H9 (cell line): Measurements from ENCODE around the gene ZP1. TPM values are rescaled to one million over a fixed set of nuclear protein-coding genes. Genes with fewer than 3 reads are reported as not detected.
A peak's percentile ranks its signal among the peaks of the same experiment; 100 is the strongest.

ENCODE experiments used
- DNase-seq: peaks from one replicate; pipeline ENCODE4 v3.0.0-alpha.2; 2017
- H2AFZ ChIP-seq: one replicate; pipeline ENCODE4 v1.6.1; 2013; ENCODE audit warnings: mild to moderate bottlenecking, low read length, control low read depth, moderate library complexity
- H2AK5ac ChIP-seq: 2 replicates; pipeline ENCODE4 v1.6.1; 2013; ENCODE audit warnings: low read length, control low read depth, mixed read lengths; ENCODE audit not compliant: insufficient read length
- H2BK120ac ChIP-seq: one replicate; pipeline ENCODE4 v1.6.1; 2013; ENCODE audit warnings: low read depth, mild to moderate bottlenecking, low read length, control low read depth, inconsistent platforms; ENCODE audit not compliant: poor library complexity, severe bottlenecking
- H2BK12ac ChIP-seq: 2 replicates; pipeline ENCODE4 v1.6.1; 2013; ENCODE audit warnings: low read length, control low read depth, mixed read lengths, low read depth; ENCODE audit not compliant: insufficient read length
- H2BK15ac ChIP-seq: 2 replicates; pipeline ENCODE4 v1.6.1; 2013; ENCODE audit warnings: low read depth, low read length, control low read depth
- H2BK20ac ChIP-seq: one replicate; pipeline ENCODE4 v1.6.1; 2013; ENCODE audit warnings: low read depth, mild to moderate bottlenecking, low read length, control low read depth, inconsistent platforms; ENCODE audit not compliant: poor library complexity, severe bottlenecking
- H2BK5ac ChIP-seq: 2 replicates; pipeline ENCODE4 v1.6.1; 2013; ENCODE audit warnings: low read length, control low read depth, mixed read lengths; ENCODE audit not compliant: insufficient read length
- H3K14ac ChIP-seq: 2 replicates; pipeline ENCODE4 v1.6.1; 2013; ENCODE audit warnings: low read length, control low read depth; ENCODE audit not compliant: insufficient read depth
- H3K18ac ChIP-seq: 2 replicates; pipeline ENCODE4 v1.6.1; 2013; ENCODE audit warnings: low read depth, mild to moderate bottlenecking, mixed read lengths, low read length, control low read depth; ENCODE audit not compliant: insufficient read length
- H3K23ac ChIP-seq: 2 replicates; pipeline ENCODE4 v1.6.1; 2013; ENCODE audit warnings: low read length, control low read depth, mixed read lengths, low read depth; ENCODE audit not compliant: insufficient read length
- H3K23me2 ChIP-seq: 2 replicates; pipeline ENCODE4 v1.6.1; 2013; ENCODE audit warnings: low read depth, mild to moderate bottlenecking, mixed read lengths, low read length, control low read depth; ENCODE audit not compliant: insufficient read length, poor library complexity, severe bottlenecking
- H3K27ac ChIP-seq: 2 replicates; pipeline ENCODE4 v1.5.1; 2013; ENCODE audit warnings: low read length, control low read depth, mixed read lengths, low read depth; ENCODE audit not compliant: insufficient read length
- H3K27me3 ChIP-seq: 2 replicates; pipeline ENCODE4 v1.6.1; 2013; ENCODE audit warnings: low read length, control low read depth, inconsistent platforms; ENCODE audit not compliant: insufficient read depth
- H3K4ac ChIP-seq: 2 replicates; pipeline ENCODE4 v1.6.1; 2013; ENCODE audit warnings: low read depth, mild to moderate bottlenecking, control low read depth, inconsistent platforms, low read length, moderate library complexity
- H3K4me1 ChIP-seq: 2 replicates; pipeline ENCODE4 v1.6.1; 2013; ENCODE audit warnings: low read length, control low read depth, inconsistent platforms; ENCODE audit not compliant: insufficient read depth
- H3K4me2 ChIP-seq: 2 replicates; pipeline ENCODE4 v1.6.1; 2013; ENCODE audit warnings: low read length, control low read depth, mixed read lengths; ENCODE audit not compliant: insufficient read length, insufficient read depth
- H3K56ac ChIP-seq: 2 replicates; pipeline ENCODE4 v1.6.1; 2013; ENCODE audit warnings: low read depth, mild to moderate bottlenecking, mixed read lengths, low read length, control low read depth; ENCODE audit not compliant: insufficient read length
- H3K79me1 ChIP-seq: 2 replicates; pipeline ENCODE4 v1.6.1; 2013; ENCODE audit warnings: low read depth, mild to moderate bottlenecking, moderate library complexity, low read length, control low read depth, inconsistent platforms; ENCODE audit not compliant: insufficient read depth, poor library complexity, severe bottlenecking
- H3K79me2 ChIP-seq: 2 replicates; pipeline ENCODE4 v1.6.1; 2013; ENCODE audit warnings: low read length, control low read depth, inconsistent platforms; ENCODE audit not compliant: insufficient read depth
- H3K9ac ChIP-seq: 2 replicates; pipeline ENCODE4 v1.6.1; 2013; ENCODE audit warnings: low read length, control low read depth, mixed read lengths; ENCODE audit not compliant: insufficient read length; ENCODE audit errors: extremely low read depth
- H3K9me3 ChIP-seq: one replicate; pipeline ENCODE4 v1.6.1; 2013; ENCODE audit warnings: low read depth, low read length, inconsistent platforms; ENCODE audit not compliant: control insufficient read depth
- H3T11ph ChIP-seq: one replicate; pipeline ENCODE4 v1.6.1; 2013; ENCODE audit warnings: mild to moderate bottlenecking, low read length, control low read depth, inconsistent platforms
- H4K20me1 ChIP-seq: one replicate; pipeline ENCODE4 v1.6.1; 2013; ENCODE audit not compliant: control insufficient read depth, insufficient read length, insufficient read depth
- H4K5ac ChIP-seq: 2 replicates; pipeline ENCODE4 v1.6.1; 2013; ENCODE audit warnings: low read depth, mild to moderate bottlenecking, mixed read lengths, low read length, control low read depth; ENCODE audit not compliant: insufficient read length
- H4K8ac ChIP-seq: replicated peaks from 2 replicates; pipeline ENCODE4 v1.6.1; 2013; ENCODE audit warnings: low read length, control low read depth, mixed read lengths, low read depth; ENCODE audit not compliant: insufficient read length
- H4K91ac ChIP-seq: 2 replicates; pipeline ENCODE4 v1.6.1; 2013; ENCODE audit warnings: low read depth, mild to moderate bottlenecking, moderate library complexity, mixed read lengths, low read length, control low read depth; ENCODE audit not compliant: insufficient read length
- H3K27ac Mint-ChIP-seq, 3 experiments: 2 replicates in 2 of 3; 3 replicates in 1 of 3; pipeline ENCODE4 v1.8.0; 2020 to 2021; ENCODE audit warnings: mixed read lengths in 3 of 3, mild to moderate bottlenecking in 1 of 3, moderate library complexity in 1 of 3
- H3K27me3 Mint-ChIP-seq: 2 replicates; pipeline ENCODE4 v1.8.0; 2021; ENCODE audit warnings: low read depth, mild to moderate bottlenecking, moderate library complexity, mixed read lengths
- H3K36me3 Mint-ChIP-seq, 3 experiments: 2 replicates in 2 of 3; 3 replicates in 1 of 3; pipeline ENCODE4 v1.8.0; 2020 to 2021; ENCODE audit warnings: low read depth in 3 of 3, mixed read lengths in 3 of 3; ENCODE audit not compliant: insufficient read depth in 1 of 3
- H3K4me1 Mint-ChIP-seq, 2 experiments: 2 replicates each; pipeline ENCODE4 v1.8.0; 2020; ENCODE audit warnings: mixed read lengths in 2 of 2
- H3K4me3 Mint-ChIP-seq, 2 experiments: 2 replicates in 1 of 2; 3 replicates in 1 of 2; pipeline ENCODE4 v1.8.0; 2020 to 2021; ENCODE audit warnings: mild to moderate bottlenecking in 2 of 2, mixed read lengths in 2 of 2, moderate library complexity in 1 of 2
- H3K9me3 Mint-ChIP-seq, 2 experiments: 2 replicates in 1 of 2; 3 replicates in 1 of 2; pipeline ENCODE4 v1.8.0; 2020; ENCODE audit warnings: mild to moderate bottlenecking in 2 of 2, mixed read lengths in 2 of 2, moderate library complexity in 1 of 2
- WGBS: extraction: QIAGEN DNeasy Blood & Tissue Kit; methylation state at CpG from one replicate; pipeline ENCODE4 v1.1.7; 2013; ENCODE audit warnings: missing lambda C conversion rate, low lambda C conversion rate, mixed read lengths; ENCODE audit not compliant: insufficient read length; ENCODE audit errors: extremely low coverage; 5-methylcytosine and 5-hydroxymethylcytosine counted together
- total RNA-seq: library from RNA; stranded (reverse); gene quantifications from 2 replicates; pipeline ENCODE4 v1.2.1, GENCODE V29; 2021
- TF ChIP-seq, protein P1 (sequence below): fragments of 200-600 bp; sonication (generic); conservative IDR thresholded peaks from 3 replicates; pipeline ENCODE4 v1.8.0; 2021; ENCODE audit warnings: antibody characterized with exemption, mild to moderate bottlenecking

ZP1 gene
- total RNA-seq, 1 experiment from 2014 or later, result not detected

DNA sequence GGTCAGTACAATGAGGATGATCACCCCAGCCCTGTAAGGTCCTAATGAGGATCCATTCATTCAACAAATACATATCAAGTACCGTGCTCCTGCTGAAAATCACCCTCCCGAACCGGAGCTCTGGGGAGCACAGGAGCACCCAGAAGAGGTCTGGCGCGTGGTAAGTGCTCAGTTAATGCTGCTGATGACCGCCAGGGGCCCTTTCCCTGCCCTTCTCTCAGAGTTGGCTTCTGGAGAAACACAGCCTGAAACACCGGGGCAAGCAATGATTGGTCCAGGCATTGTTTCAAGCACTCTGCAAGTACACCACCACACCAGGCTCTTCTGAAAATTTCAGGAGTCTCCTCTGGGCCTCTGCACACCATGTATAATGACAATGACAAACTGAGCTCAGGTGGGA is 29.2 kb upstream of the ZP1 start:
- peak; percentile 72 for DNase-seq
- peaks cover 11 to 19% of the 10 kb centered on the region in 2 experiments for H3K4me1 Mint-ChIP-seq

More for the DNA sequence above, 29.2 kb upstream of the ZP1 start:
- Histone ChIP-seq H2BK12ac (no peak overlapping the region), H2BK15ac (no peak overlapping the region), H4K91ac (no peak overlapping the region), H3K79me1 (no peaks in the 10 kb centered on the region), H4K5ac (no peak overlapping the region), H2BK5ac (no peak overlapping the region), H3K9me3 (no peaks in the 10 kb centered on the region), H2BK20ac (no peak overlapping the region), H2BK120ac (no peak overlapping the region), H3K4me2 (no peak overlapping the region), H3K18ac (no peak overlapping the region), H3T11ph (no peak overlapping the region), H3K56ac (no peak overlapping the region), H2AFZ (no peak overlapping the region), H3K23ac (no peak overlapping the region), H2AK5ac (no peak overlapping the region), H3K79me2 (peaks cover 5% of the 10 kb centered on the region; the same call in 1 of the 2 replicates), H3K14ac (no peak overlapping the region), H3K27ac (no peak overlapping the region), H3K27me3 (no peaks in the 10 kb centered on the region), H4K8ac (no peak overlapping the region), H3K4ac (no peak overlapping the region), H4K20me1 (no peaks in the 10 kb centered on the region), H3K4me1 (peaks cover 4% of the 10 kb centered on the region; the same call in 1 of the 2 replicates), H3K9ac (no peak overlapping the region), H3K23me2 (peaks cover 10% of the 10 kb centered on the region)
- Mint-ChIP-seq H3K36me3 (no peaks in the 10 kb centered on the region), H3K9me3 (no peaks in the 10 kb centered on the region; a peak in 2 of 5 replicates), H3K27ac (peak overlapping the region in 1 of 3 experiments; percentile 52; a peak in 1 of 7 replicates), H3K4me3 (no peak overlapping the region), H3K27me3 (peaks cover 16% of the 10 kb centered on the region)
- TF ChIP-seq, protein P1, sequence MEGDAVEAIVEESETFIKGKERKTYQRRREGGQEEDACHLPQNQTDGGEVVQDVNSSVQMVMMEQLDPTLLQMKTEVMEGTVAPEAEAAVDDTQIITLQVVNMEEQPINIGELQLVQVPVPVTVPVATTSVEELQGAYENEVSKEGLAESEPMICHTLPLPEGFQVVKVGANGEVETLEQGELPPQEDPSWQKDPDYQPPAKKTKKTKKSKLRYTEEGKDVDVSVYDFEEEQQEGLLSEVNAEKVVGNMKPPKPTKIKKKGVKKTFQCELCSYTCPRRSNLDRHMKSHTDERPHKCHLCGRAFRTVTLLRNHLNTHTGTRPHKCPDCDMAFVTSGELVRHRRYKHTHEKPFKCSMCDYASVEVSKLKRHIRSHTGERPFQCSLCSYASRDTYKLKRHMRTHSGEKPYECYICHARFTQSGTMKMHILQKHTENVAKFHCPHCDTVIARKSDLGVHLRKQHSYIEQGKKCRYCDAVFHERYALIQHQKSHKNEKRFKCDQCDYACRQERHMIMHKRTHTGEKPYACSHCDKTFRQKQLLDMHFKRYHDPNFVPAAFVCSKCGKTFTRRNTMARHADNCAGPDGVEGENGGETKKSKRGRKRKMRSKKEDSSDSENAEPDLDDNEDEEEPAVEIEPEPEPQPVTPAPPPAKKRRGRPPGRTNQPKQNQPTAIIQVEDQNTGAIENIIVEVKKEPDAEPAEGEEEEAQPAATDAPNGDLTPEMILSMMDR, result peak; percentile 69
- no CpG with 5 or more reads among the region's 7 CpGs for WGBS
